Ammon's horn (tissue), 1 donor: ENCODE results near the gene IL20RB.

Source experiments
- DNase-seq: peaks from one replicate; pipeline ENCODE4 v3.0.0-alpha.2; 2016; ENCODE audit warnings: low spot score

Gene IL20RB

GRCh38 chr3:136957751-136958288, at the start of gene IL20RB:
Gene IL20RB, plus strand, starts transcription at chr3:136957983. Its CDS starts 131 bp downstream, at chr3:136958114.
- DNase-seq = no peak

GRCh38 chr3:136908297-136908696, 49.5 kb upstream of the IL20RB start:
- no peak for DNase-seq

- no peak for DNase-seq
These were observed 48.6 kb upstream of the IL20RB start for GRCh38 chr3:136909187-136909586.

GRCh38 chr3:136910697-136911096, 47.1 kb upstream of the IL20RB start:
- no peak for DNase-seq

- DNase-seq = no peak
These were observed 44.6 kb upstream of the IL20RB start for GRCh38 chr3:136913168-136913567.

- no peak for DNase-seq
These were observed 43.0 kb upstream of the IL20RB start for GRCh38 chr3:136914739-136915138.

GRCh38 chr3:136916223-136916622, 41.6 kb upstream of the IL20RB start:
- no peak for DNase-seq

GRCh38 chr3:136919799-136920580, 37.8 kb upstream of the IL20RB start:
- DNase-seq = no peak

- DNase-seq = no peak
These were observed 36.7 kb upstream of the IL20RB start for GRCh38 chr3:136920904-136921611.

- no peak for DNase-seq
These were observed 32.2 kb upstream of the IL20RB start for GRCh38 chr3:136925425-136926190.

- DNase-seq = no peak
These were observed 29.5 kb upstream of the IL20RB start for GRCh38 chr3:136928240-136928639.

- peak; percentile 40 for DNase-seq
These were observed 27.7 kb upstream of the IL20RB start for GRCh38 chr3:136929977-136930670.

- DNase-seq = no peak
These were observed 26.2 kb upstream of the IL20RB start for GRCh38 chr3:136931606-136932005.

- DNase-seq = no peak
These were observed 25.3 kb upstream of the IL20RB start for GRCh38 chr3:136932523-136932922.

GRCh38 chr3:136932978-136933772, 24.6 kb upstream of the IL20RB start:
- no peak for DNase-seq

GRCh38 chr3:136937175-136937574, 20.6 kb upstream of the IL20RB start:
- no peak for DNase-seq

GRCh38 chr3:136937851-136938250, 19.9 kb upstream of the IL20RB start:
- no peak for DNase-seq

GRCh38 chr3:136938334-136938733, 19.4 kb upstream of the IL20RB start:
- no peak for DNase-seq

GRCh38 chr3:136939489-136939888, 18.3 kb upstream of the IL20RB start:
- no peak for DNase-seq

GRCh38 chr3:136942803-136943202, 15.0 kb upstream of the IL20RB start:
- no peak for DNase-seq

- DNase-seq = no peak
These were observed 14.3 kb upstream of the IL20RB start for GRCh38 chr3:136943436-136943835.
